Neural crest cell (in vitro differentiated cells): Measurements from ENCODE around the gene SERPINA4. TPM values are rescaled to one million over a fixed set of nuclear protein-coding genes. Genes with fewer than 3 reads are reported as not detected.
"Not testable (repeated sequence)": the region's sequence is repeated elsewhere in the genome, so short reads cannot be mapped to it uniquely, and the experiment has no call there.

Experiments
- DNase-seq: peaks from one replicate; pipeline ENCODE4 v3.0.0; 2021; ENCODE audit warnings: low read depth, mixed read lengths, low spot score
- H3K27ac Mint-ChIP-seq: one replicate; pipeline ENCODE4 v1.8.0; 2021; ENCODE audit warnings: mild to moderate bottlenecking, mixed read lengths; ENCODE audit not compliant: unreplicated experiment
- H3K27me3 Mint-ChIP-seq: 2 replicates; pipeline ENCODE4 v1.8.0; 2021; ENCODE audit warnings: low read depth, mild to moderate bottlenecking, mixed read lengths
- H3K36me3 Mint-ChIP-seq: 2 replicates; pipeline ENCODE4 v1.8.0; 2021; ENCODE audit warnings: low read depth, mild to moderate bottlenecking, mixed read lengths
- H3K4me1 Mint-ChIP-seq: 2 replicates; pipeline ENCODE4 v1.8.0; 2021; ENCODE audit warnings: mixed read lengths
- H3K4me3 Mint-ChIP-seq: one replicate; pipeline ENCODE4 v1.8.0; 2021; ENCODE audit warnings: mild to moderate bottlenecking, mixed read lengths
- H3K9me3 Mint-ChIP-seq: 2 replicates; pipeline ENCODE4 v1.8.0; 2021; ENCODE audit warnings: mixed read lengths
- total RNA-seq: library from RNA; stranded (reverse); gene quantifications from 2 replicates; pipeline ENCODE4 v1.2.1, GENCODE V29; 2021
- TF ChIP-seq, protein P1 (sequence below): fragments of 200-600 bp; sonication (generic); conservative IDR thresholded peaks from 2 replicates; pipeline ENCODE4 v1.5.0; 2021; ENCODE audit warnings: antibody characterized with exemption, mild to moderate bottlenecking

Gene SERPINA4
- total RNA-seq, 1 donor from 2014 or later, result not detected

GRCh38 chr14:94605361-94605760 lies 44.1 kb downstream of the SERPINA4 start:
- Mint-ChIP-seq H3K4me3 (no peak overlapping the region), H3K27ac (no peak overlapping the region), H3K9me3 (peaks cover 2% of the 10 kb centered on the region), H3K27me3 (peaks cover 7% of the 10 kb centered on the region), H3K4me1 (peaks cover 18% of the 10 kb centered on the region), H3K36me3 (no peaks in the 10 kb centered on the region)
- no peak for DNase-seq
- TF ChIP-seq, protein P1, sequence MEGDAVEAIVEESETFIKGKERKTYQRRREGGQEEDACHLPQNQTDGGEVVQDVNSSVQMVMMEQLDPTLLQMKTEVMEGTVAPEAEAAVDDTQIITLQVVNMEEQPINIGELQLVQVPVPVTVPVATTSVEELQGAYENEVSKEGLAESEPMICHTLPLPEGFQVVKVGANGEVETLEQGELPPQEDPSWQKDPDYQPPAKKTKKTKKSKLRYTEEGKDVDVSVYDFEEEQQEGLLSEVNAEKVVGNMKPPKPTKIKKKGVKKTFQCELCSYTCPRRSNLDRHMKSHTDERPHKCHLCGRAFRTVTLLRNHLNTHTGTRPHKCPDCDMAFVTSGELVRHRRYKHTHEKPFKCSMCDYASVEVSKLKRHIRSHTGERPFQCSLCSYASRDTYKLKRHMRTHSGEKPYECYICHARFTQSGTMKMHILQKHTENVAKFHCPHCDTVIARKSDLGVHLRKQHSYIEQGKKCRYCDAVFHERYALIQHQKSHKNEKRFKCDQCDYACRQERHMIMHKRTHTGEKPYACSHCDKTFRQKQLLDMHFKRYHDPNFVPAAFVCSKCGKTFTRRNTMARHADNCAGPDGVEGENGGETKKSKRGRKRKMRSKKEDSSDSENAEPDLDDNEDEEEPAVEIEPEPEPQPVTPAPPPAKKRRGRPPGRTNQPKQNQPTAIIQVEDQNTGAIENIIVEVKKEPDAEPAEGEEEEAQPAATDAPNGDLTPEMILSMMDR, result no peak

DNA sequence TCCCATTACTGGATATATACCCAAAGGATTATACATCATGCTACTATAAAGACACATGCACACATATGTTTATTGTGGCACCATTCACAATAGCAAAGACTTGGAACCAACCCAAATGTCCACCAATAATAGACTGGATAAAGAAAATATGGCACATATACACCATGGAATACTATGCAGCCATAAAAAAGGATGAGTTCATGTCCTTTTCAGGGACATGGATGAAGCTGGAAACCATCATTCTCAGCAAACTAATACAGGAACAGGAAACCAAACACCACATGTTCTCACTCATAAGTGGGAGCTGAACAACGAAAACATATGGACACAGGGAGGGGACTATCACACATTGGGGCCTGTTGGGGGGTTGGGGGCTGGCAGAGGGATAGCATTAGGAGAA lies 47.7 kb downstream of the SERPINA4 start:
- H3K27ac Mint-ChIP-seq, DNase-seq, H3K4me3 Mint-ChIP-seq, H3K9me3 Mint-ChIP-seq, H3K4me1 Mint-ChIP-seq, H3K27me3 Mint-ChIP-seq, H3K36me3 Mint-ChIP-seq: not testable (repeated sequence)

- H3K4me1 Mint-ChIP-seq, result peaks cover 4% of the 10 kb centered on the region
- H3K27me3 Mint-ChIP-seq, result peaks cover 2% of the 10 kb centered on the region
- H3K27ac Mint-ChIP-seq, result no peak overlapping the region
- DNase-seq, result no peak
- H3K4me3 Mint-ChIP-seq, result no peak overlapping the region
- peaks cover 2% of the 10 kb centered on the region for H3K9me3 Mint-ChIP-seq
- TF ChIP-seq, protein P1, result no peak
- no peaks in the 10 kb centered on the region for H3K36me3 Mint-ChIP-seq
Measured at GRCh38 chr14:94611179-94611578, 49.9 kb downstream of the SERPINA4 start.

- H3K27ac Mint-ChIP-seq, result no peak within 1 kb of the TSS
- no peak within 1 kb of the TSS for H3K4me3 Mint-ChIP-seq
- H3K4me1 Mint-ChIP-seq, result peaks cover 4% of the 10 kb centered on the region
- no peaks in the 10 kb centered on the region for H3K27me3 Mint-ChIP-seq
- H3K9me3 Mint-ChIP-seq, result peaks cover 9% of the 10 kb centered on the region
- no peak for DNase-seq
- TF ChIP-seq, protein P1, result no peak
- H3K36me3 Mint-ChIP-seq, result peaks cover 3% of the 10 kb centered on the region
Measured at GRCh38 chr14:94612174-94612573, 50.9 kb downstream of the SERPINA4 start, which contains the start of gene SERPINA3. Gene SERPINA3, plus strand, starts transcription at chr14:94612391. Its CDS starts 2,051 bp downstream, at chr14:94614442.

DNA sequence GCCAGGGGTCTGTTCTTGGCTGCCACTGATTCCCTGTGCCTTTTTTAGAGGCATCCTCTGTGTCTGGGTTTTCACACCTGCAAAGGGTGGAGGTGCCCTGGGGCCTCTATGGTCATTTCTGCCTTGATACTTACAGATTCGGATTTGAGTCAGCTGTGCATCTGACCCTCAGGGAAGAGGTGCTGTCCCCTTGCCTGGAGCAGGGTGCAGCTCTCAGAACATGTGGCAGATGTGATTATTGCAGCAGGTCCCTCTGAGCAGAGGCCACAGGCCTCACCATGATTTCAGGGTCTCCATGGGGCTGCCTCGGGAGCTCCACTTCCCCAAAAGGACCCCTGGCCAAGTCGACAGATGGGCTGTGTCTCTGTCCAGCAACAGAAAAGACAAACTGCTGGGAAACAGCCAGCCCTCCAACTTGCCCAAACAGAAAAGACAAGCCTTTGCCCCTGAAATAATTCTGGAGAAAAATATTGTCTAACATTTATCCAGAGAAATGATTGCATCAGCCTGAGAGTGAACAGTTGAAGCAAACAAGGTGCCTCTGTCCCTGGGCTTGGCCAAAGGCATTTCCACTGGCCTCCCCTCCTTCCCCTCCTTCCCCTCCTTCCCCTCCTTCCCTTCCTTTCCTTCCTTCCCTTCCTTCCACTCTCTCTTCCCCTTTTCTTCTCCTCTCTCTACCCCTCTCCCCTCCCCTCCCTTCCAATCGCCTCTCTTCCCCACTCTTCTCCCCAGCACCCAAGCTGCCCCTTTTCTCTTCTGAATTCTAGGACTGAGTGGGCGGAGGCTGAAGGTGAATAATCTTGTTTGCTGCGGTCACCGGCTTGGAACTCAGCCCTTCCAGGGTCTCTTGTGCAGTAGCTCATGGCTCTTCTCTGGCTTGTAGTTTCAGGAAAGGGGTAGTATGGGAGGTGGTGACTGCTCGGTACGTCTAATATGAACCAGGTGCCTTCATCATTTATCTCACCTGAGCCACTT lies 51.6 kb downstream of the SERPINA4 start:
- H3K27ac Mint-ChIP-seq, result no peak overlapping the region
- H3K27me3 Mint-ChIP-seq, result no peaks in the 10 kb centered on the region
- H3K4me3 Mint-ChIP-seq, result no peak overlapping the region

More for the DNA sequence above, 51.6 kb downstream of the SERPINA4 start:
- DNase-seq, result no peak
- TF ChIP-seq, protein P1, result no peak
- Mint-ChIP-seq H3K9me3 (peaks cover 8% of the 10 kb centered on the region), H3K4me1 (peaks cover 4% of the 10 kb centered on the region), H3K36me3 (peaks cover 4% of the 10 kb centered on the region)
